Caki2 (cell line): Measurements from ENCODE around the gene PLCL1. TPM values are rescaled to one million over a fixed set of nuclear protein-coding genes. Genes with fewer than 3 reads are reported as not detected.

Source experiments
- DNase-seq: peaks from one replicate; pipeline ENCODE4 v3.0.0-alpha.2; 2015; ENCODE audit warnings: low read depth
- in situ Hi-C: cut with HindIII; loops from 2 replicates; pipeline ENCODE4 v1.10.0; 2016; ENCODE audit warnings: low sequenced_read_pairs, low pct_unique_long_range_greater_than_20kb, mixed read lengths
- total RNA-seq: library from RNA; depleted of rRNA; stranded (reverse); fragments of >200 nt; shearing (Covaris generic); gene quantifications from 2 replicates; pipeline ENCODE4 v1.2.3, GENCODE V29; 2014; ENCODE audit warnings: low replicate concordance

The PLCL1 gene
- total RNA-seq, 1 experiment from 2014 or later: not detected

- no peak for DNase-seq
- in situ Hi-C loops: no loop called here
Measured at GRCh38 chr2:198053776-198054175, 249.4 kb downstream of the PLCL1 start.

- in situ Hi-C loops: no loop called here
- no peak for DNase-seq
Measured at GRCh38 chr2:198054299-198054698, 249.9 kb downstream of the PLCL1 start.

- no peak for DNase-seq
- in situ Hi-C loops: no loop called here
Measured at GRCh38 chr2:198055716-198056115, 251.3 kb downstream of the PLCL1 start.

DNA sequence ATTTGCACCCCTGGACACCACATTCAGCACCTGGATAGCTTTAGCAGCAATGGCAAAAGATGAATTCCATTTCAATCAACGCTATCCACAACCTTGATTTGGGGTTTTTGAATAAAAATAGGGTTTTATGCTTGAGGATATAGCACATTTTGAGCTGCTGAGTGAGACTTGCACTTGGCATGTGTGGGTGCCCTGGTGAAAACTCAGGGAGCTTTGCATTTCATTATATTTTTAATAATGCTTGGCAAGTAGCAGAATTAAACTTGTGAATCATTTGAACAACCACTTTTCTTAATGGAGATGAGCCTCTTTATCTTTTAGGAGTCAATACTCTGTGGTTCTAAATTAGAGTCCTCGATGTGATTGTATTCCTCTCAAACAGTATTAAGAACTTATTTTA, 252.4 kb downstream of the PLCL1 start:
- in situ Hi-C loops: no loop called here
- DNase-seq: no peak

DNA sequence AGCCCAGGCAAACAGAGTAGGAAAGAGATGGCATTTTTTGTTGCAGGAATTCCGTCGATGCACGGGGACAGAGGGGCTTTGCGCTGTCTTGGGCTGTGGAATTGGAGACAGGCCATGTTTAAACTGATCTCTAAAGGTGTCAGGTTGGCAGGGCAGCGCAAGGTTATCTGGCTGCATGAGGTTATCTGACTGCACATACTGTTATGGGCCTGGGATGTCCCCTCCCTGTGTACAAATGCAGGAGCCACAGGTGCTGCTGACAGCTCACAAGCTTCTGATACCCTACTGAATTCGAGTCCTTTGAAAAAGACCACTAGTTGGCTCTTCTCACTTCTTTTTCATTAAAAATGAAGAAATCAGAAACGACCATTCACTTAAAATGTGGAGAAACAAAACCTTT, 255.4 kb downstream of the PLCL1 start:
- DNase-seq: no peak
- in situ Hi-C loops: no loop called here

- no peak for DNase-seq
- in situ Hi-C loops: no loop called here
Measured at GRCh38 chr2:198060277-198060676, 255.9 kb downstream of the PLCL1 start.

DNA sequence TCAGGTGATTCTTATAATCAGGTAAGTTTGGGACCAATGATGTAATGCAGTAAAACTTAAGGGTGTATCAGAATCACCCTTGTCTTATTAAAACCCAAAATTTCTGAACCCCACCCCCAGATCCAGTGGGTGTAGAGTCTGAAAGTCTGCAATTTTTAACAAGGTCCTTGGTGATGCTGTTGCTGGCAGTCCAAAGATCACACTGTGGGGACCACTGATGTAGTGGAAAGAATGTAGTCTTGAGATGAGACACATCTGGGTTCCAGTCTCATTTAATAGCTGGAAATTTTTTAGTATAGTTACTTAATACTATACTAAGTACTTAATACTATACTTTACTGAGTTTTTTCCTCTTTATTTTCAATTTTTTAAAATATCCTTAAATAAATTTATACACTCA, 258.4 kb downstream of the PLCL1 start:
- no peak for DNase-seq
- in situ Hi-C loops: no loop called here

GRCh38 chr2:198063242-198063641, 258.8 kb downstream of the PLCL1 start:
- no peak for DNase-seq
- in situ Hi-C loops: no loop called here

DNA sequence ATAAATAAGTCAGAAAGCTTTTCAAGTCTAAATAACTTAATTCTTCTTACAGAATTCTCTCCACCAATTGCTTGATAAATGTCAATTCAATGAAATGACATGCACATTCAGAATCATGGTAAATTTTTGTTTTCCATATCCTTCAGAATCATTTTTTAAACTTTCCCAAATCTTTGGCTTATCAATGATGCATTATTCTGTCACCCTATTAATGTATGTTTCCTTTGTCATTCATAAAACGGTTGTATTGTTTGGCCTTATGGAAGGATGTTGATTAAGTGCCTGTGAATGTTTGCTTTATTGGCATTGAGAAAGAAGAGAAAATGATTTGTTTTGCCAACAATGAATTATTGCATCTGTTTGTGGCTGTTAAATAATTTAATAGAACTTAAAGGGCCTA, 260.9 kb downstream of the PLCL1 start:
- DNase-seq: no peak
- in situ Hi-C loops: no loop called here

- in situ Hi-C loops: no loop called here
- DNase-seq: no peak
Measured at GRCh38 chr2:198066597-198066996, 262.2 kb downstream of the PLCL1 start.

GRCh38 chr2:198072655-198073054, 268.3 kb downstream of the PLCL1 start:
- in situ Hi-C loops: no loop called here
- no peak for DNase-seq

- DNase-seq: no peak
- in situ Hi-C loops: no loop called here
Measured at GRCh38 chr2:198073253-198073652, 268.9 kb downstream of the PLCL1 start.

DNA sequence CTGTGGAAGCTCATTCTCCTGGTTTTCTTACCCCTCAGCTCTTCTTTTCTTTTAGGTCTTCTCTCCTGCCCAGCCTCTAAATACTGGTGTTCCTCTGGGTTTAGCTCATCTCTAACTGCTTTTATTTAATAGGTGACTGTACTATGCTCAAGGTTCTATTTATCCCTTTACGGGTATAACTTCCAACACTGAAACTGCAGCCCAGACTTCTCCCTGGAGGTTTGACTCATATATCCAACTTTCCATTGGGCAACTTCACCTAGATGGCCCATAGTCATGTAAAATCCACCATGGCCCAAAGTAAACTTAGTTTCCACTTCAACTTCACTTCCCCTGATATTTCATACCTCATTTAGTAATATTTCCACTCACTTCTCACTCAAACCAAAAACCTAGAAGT, 273.1 kb downstream of the PLCL1 start:
- no peak for DNase-seq
- in situ Hi-C loops: no loop called here

DNA sequence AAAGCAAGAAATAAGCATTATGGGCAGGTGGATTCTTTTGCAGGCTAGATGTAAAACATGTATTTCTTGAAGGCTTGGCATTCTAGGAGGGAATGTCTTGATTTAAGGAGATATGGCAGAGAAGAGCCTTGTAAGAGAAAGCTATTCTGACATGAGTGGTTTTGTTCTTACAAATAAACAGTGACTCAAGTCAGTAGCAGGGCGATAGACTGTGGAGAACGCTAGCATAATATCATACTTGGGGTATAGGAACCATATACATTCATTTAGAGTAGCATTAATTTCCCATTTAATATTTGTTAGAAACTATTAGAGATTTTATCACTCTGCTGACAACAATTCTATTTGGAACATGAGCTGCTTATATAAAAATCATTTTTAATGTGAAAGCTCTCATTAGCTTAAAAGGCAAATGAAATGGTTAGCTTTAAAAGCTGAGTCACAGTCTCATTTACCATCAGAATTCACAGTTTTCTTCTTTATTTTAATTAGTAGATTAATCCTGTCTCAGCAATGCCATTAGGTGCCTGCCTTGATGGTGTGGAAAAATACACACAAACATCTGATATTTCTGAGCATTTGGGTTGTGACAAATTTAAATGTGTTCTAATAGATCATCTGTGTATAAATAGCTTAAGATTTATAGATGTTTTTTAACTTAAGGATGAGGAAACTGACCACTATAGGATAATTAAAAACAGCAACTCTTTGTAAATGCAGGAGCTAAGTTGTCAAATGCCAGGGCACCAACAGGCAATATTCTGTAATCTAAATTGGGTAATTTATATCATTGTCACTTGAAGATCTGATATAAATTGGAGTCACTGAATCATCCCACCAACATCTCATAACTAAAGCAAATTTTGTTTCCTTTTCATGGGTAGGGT, 276.7 kb downstream of the PLCL1 start:
- no peak for DNase-seq
- in situ Hi-C loops: no loop called here

DNA sequence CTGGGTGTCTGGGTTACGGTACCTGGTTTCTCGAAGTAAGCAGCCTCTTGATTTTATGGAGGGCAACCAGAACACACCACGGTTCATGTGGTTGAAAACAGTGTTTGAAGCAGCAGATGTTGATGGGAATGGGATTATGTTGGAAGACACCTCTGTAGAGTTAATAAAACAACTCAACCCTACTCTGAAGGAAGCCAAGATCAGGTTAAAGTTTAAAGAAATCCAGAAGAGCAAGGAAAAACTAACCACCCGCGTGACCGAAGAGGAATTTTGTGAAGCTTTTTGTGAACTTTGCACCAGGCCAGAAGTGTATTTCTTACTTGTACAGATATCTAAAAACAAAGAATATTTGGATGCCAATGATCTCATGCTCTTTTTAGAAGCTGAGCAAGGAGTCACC, 279.8 kb downstream of the PLCL1 start:
- in situ Hi-C loops: no loop called here
- DNase-seq: no peak

GRCh38 chr2:198096002-198096401, 291.6 kb downstream of the PLCL1 start:
- no peak for DNase-seq
- in situ Hi-C loops: no loop called here

- DNase-seq: no peak
- in situ Hi-C loops: no loop called here
Measured at GRCh38 chr2:198096965-198097364, 292.6 kb downstream of the PLCL1 start.

GRCh38 chr2:198097630-198098029, 293.2 kb downstream of the PLCL1 start:
- in situ Hi-C loops: no loop called here
- no peak for DNase-seq

DNA sequence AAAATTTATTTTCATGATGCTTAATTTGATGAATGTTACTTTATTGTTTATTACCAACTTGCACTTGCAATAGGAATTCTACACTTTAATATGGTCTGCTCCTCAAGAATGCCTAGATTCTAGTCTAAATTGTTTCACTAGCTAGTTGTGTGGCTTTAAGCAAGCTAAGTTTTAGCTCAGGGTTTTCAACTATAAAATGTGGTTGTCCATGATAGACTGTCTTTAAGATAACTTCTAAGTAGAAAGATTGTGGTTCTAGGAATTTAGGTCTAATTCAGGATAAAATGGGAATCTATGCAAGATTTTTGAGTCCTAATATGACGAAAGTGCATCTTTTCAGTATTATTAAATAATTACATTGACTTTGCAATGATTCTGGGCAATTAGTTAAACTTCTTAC, 294.0 kb downstream of the PLCL1 start:
- in situ Hi-C loops: no loop called here
- no peak for DNase-seq

DNA sequence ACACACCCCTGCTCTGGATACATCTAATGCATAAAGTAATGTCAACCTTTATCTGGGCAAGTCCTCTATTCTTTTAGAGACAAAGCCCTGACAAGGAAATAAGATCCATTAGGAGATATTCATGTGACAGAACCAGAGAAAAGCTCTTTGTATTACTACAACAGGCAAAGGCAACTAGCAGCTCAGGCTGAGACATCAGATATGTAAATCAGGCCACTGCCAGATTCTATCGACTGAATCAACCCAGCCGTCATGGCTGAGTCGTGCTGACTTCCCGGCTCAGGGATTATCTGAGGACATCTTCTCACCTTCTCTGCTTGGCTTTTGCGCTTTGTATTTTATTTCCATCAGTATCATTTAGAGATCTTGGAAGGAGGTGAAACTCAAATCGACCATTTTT, 294.5 kb downstream of the PLCL1 start:
- DNase-seq: peak; percentile 6
- in situ Hi-C loops: no loop called here
